HG02870 (cell line): ENCODE results near the gene TMEM184B.

Source experiments
- ATAC-seq: cut with Tn5 transposase; IDR thresholded peaks from one replicate; pipeline ENCODE4 v1.9.1; 2021; ENCODE audit warnings: mild to moderate bottlenecking, moderate library complexity; ENCODE audit not compliant: unreplicated experiment

TMEM184B gene

DNA sequence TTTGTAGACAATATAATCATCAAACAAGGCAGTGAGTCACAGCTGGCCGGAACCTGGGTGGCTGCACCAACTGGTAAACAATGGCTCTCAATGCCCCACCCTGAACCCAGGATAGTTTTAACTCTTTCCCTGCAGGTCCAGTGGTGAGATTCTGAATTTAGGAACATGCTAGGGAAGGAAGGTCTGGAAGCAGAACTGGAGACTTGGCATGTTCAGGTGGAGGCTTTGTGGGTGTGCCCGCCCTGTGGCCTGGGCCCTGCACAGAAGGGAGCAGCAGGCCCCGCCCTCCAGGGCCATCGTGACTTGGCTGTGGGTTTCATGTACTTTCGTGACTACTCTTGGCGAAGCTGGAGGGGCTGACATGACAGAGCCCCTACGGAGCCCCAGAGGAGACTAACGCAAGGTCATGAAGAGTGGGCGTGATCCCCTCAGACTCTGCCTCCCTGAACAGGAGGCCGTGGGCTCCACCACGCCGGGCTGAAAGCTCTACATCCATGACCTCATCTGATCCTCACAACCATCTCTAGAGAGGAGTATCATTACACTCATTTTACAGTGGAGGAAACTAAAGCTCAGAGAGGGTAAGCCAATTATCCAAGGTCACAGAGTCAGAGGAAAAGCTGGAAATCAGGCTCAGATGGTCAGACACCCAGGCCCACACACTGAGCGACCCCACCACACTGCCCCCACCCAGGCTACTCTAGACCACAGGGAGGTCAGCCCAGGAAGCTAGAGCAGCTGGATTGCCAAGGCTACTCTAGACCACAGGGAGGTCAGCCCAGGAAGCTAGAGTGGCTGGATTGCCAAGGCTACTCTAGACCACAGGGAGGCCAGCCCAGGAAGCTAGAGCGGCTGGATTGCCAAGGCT is 43.7 kb downstream of the TMEM184B start:
- no peak for ATAC-seq

DNA sequence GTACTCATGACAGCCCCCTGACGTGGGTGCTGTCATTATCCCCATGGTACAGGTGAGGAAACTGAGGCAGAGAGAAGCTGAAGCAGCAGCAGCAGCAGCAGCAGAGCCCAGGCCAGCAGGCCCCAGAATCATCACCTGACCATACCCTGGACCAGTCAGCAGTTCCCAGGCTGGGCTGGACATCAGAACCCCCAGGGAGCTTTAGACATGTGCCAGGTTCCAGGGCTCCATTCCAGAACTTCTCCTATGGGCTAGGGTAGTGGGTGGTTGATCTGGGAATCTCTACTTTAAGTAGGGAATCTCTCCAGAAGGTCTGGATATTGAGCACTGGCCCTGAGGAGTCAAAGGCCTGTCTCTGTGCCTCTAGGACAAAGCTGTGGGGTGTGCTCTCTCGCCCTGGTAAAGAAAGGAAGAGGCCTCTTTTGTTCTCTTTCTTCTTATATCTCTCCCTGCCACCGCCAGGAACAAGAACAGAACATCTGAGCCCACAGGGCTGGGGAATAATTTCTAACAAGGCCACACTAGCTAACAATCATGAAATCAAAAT is 44.4 kb downstream of the TMEM184B start:
- ATAC-seq: no peak

DNA sequence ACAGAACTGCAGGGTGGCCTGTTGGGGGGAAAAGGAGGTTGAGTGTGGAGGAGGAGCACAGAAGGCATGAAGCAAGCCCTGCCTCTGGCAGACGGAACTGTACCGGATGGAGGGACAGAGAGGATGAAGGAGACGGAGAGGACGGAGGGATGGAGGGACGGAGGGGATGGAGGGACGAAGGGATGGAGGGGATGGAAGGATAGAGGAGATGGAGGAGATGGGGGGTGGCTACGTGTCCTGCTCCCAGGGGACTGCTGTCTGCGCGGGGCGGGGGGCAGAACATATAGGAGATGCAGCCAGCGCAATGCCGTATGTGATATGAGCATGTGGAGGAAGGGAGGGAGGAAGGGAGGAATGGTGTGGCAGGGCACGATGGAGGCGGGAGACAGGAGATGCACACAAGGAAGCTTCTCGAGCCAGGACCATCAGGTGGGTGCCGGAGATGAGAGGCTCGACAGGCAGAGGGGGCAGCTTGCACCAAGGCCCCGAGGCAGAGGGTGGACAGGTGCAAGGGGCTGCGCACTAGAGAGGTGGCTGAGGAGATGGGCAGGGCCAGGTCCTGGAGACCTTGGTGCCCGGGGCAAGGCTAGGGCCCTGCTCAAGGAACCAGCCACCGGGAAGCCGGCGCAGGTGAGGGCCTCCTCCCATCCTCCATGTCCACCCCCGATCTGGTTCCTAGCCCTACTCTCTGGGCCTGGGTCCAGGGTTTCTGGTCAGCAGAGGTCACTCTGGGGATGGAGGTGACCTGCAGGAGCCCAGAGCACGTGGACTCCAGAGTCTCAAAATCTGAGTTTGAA is 45.8 kb downstream of the TMEM184B start:
- no peak for ATAC-seq

DNA sequence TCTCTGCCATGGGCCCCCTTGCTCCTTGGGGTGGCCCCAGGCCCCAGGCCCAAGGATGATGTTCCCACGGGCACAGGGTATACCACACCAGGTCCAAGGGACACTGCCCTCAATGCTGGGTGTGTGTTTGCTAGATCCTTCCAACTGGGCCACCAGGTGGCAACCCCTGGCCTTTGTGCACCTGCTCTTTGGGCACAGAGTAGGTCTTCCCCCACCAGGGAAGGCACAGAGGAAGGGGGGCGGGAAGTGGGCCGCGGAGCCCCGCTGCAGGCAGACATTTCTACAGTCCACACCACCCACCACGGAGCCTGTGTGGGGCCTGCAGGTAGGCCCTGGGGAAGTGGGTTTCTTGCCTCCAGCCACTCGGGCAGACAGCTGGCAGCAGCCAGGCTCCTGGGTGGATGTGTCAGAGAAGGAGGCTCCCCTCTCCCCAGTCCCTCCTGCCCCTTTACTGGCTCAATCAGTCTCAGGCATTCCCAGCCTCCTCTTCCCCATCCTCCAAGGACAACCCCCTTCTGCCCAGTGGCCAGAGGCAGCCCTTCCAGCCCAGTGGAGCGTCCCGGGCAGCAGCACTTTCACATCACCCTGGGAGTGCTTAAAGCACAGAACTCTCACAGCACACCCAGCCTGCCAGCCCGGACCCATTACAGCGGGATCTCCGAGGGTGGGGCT is 49.4 kb downstream of the TMEM184B start:
- ATAC-seq: no peak

DNA sequence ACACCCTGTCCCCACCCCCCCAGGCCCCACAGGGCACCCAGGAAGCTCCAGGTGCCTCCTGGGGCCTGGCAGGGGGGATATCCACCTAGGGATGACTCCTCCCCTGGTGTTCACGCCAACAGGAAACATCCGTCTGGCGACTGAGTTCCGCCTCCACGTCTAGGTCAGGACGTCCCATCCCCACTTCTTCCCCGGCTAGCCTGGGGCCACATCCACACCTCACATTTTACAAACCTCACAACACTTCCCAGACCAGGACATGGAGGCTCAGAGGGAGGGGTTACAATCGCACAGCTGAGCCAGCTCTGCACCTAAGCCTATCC is 50.1 kb downstream of the TMEM184B start:
- ATAC-seq: no peak

DNA sequence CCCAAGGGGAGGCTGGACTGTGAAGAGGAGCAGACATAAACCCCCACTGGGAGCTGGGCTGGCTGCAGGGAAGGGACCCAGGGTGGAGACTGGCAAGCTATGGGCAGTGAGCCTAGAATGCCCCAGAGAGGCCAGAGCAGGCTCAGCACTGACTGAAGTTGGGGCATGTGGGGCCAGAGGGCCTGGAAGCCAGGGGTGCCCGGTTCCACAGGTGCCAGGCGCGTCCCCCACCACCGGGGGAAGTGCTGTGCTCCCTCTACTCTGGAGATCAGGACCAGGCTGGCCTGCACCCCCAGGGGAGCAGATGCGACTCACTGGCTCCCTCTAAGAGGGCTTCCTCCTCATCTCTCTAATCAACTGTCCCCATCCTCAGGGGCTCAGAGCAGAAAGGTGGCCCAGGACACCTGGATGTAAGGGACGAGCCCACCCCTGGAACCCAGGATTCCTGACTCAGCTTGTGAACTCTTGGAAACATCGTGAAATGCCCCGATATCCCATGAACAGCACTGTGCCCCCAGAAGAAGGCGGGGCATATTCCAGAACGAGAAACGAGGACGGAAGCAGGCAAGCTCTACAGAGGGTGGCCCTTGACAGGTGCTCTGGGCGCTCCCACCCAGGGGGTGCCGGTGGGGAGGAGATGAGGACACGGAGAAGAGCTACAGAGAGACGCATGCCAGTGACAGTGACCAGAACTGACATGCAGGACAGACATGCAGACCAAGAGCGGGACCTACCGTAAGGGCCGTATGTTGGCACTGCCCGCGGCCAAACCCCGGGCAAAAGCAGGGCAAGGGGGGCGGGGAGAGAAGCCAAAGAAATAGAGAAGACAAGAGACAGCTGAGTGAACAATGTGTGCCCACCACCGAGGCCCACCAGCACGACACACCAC is 50.7 kb downstream of the TMEM184B start:
- ATAC-seq: no peak

DNA sequence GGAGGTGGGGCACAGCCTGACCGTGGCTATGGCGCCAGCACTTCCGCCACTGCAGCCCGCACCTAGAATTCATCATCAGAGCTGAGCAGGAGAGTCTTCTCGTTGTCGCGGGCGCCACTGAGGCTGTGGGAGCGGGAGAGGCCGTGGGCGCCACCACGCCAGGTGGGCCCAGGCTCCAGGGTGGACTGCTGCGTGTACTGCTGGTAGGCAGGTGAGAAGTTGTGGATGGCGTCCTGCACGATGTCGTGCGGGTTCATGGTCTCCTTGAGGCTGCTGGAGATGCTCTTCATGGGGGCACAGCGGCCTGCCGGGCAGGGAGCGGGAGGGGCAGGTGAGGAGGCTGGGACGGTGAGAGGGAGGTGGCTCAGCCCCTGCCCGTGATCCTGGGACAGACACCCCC is 51.4 kb downstream of the TMEM184B start:
- ATAC-seq: no peak

DNA sequence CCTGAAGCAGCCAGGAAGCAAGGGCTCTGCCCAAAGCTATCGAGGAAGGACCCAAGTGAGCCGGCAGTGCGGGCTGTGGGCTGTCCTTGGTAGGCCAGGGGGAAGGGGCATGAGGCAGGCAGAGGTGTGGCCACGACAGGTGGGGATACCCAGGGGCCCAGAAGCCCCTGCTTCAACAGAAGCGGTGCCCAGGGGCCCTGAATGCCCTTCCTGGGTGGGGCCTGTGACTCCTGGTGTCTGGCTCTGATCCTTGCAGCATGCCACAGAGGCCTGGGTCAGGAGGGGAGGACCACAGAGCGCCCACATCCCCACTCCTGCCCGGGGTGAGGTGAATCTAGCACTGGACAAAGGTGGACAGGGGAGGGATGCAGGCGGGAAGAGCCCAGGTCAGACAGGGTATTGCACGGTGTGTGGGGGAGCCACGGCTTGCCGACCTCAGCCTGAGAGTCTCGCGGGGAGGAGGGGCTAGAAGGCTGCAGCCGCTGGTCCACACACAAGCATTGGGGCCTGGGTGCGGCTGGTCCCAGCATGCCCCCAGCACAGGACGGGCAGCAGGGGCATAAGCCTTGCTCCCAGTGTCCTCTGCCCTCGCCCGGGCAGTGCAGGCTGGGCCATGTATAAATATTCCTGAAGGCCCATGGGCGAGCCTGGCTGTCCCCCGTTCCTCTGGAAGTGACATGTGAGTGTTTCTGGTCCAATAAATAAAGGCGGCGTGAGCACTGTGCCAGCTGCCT is 52.0 kb downstream of the TMEM184B start:
- ATAC-seq: no peak

DNA sequence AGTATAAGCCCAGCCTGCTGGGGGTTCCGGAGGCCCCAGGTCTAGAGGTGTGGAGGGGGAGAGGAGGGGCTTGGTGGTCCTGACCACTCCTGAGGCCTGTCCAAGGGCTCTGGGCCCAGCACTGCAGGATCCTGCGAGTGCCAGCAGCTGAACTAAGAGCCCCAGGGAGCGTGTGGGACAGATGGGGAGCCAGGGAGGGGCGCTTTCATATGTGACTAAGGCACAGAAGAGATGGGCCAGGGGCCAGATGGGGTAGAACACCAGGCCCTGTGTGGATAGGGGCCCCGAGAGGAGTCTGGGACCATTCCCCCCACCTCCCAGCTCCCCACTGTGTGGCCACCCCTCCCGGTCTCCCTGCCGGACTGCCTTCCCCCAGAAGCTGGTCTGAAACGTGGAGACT is 52.6 kb downstream of the TMEM184B start:
- no peak for ATAC-seq

DNA sequence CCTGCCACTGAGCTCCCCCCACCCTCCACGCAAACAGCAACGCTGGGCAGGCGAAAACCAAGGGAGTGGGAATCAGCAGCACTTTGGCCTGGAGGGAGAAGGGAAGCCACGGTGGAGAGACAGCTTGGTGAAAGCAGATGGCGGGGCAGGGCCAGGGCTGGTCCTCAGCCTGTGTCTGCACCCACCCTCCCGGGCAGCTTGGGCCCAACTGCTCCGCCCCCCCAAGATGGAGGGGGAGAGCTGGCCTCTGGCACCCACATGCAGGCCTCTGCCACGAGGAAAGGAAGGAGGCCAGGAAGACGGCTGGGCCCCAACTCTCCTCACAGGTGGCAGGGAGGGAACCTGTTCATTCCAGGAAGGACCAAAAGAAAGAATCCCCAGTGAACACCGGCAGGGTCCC is 53.2 kb downstream of the TMEM184B start:
- no peak for ATAC-seq

DNA sequence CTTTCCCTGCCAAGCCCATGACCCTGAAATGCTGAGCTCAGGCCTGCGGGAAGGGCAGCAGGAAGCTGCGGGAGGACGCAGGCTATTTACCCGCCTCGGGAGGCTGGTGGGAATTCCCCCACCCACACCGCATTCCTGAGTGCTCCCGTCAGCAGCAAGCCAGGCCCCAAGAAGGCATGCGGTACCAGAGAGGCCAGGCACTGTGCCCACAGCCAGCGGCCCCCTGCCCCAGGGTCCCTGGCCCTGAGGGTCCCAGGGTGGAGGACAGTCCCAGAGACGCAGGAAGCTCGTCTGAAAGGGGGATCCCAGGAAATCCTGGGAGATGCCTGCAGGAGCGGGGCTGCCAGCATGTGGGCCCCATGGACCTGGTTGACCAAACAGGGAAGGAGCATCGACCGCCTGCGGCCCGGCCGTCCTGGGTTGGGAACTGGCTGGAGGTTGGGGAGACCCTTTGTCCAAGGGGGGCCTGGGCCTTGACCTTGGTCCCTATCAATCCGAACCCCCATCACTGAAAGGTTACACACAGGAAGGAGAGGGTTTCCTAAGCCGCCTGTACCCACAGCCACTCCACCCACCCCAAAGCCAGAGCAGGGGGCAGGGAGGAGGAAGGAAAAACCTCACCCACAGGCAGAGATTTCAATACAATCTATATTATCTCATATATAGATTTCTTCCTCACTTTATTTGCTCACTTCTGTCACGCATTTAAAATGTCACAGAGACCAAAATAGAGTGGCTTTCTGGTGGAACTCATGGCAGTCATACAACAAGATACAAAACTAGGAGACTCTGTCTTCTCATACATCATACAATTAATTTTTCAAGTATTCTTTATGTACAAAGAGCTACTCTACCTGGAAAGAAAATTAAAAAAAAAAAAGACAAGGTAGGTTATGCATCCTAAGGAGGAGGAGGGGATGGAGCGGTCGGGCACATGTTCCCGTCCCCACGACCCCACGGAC is 53.9 kb downstream of the TMEM184B start:
- ATAC-seq: no peak

DNA sequence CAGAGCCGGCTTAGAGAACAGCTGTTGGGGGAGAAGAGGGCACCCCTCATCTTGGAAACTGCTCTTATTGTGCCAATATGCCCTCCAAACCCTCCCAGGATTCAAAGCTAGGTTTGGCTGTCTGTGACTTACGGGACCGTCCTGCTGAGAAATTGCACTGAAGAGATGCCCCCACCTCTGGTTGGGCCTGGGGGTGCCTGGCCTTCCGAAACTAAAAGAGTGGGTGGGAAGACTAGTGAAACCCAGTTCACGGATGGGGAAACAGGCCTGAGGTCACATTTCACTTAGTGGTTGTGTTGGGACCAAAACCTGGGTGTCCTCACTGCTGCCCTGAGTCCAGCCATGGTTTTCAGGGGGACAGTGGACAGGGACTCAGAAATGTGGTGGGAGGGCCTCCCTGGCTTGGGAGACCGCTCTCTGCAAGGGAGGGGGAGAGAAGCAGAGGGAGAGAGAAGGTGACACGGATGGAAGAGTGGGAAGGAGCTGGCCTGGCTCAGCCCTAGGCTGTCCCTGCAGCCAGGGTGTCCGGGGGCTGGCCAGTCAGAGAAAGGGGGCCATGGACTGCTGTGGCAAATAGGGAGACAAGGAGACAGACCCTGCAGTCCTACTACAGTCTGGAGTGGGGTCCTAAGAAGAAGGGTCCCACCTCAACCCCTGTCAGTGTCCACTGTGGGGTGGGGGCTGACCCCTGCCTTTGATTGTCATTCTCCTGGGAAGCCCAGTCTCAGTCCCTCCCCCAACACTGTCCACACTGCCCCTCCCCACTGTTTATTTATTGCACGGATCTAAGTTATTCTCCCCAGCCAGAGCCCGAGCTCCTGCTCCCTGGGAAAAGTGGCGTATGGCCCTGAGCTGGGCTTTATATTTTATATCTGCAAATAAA is 57.4 kb downstream of the TMEM184B start:
- no peak for ATAC-seq

DNA sequence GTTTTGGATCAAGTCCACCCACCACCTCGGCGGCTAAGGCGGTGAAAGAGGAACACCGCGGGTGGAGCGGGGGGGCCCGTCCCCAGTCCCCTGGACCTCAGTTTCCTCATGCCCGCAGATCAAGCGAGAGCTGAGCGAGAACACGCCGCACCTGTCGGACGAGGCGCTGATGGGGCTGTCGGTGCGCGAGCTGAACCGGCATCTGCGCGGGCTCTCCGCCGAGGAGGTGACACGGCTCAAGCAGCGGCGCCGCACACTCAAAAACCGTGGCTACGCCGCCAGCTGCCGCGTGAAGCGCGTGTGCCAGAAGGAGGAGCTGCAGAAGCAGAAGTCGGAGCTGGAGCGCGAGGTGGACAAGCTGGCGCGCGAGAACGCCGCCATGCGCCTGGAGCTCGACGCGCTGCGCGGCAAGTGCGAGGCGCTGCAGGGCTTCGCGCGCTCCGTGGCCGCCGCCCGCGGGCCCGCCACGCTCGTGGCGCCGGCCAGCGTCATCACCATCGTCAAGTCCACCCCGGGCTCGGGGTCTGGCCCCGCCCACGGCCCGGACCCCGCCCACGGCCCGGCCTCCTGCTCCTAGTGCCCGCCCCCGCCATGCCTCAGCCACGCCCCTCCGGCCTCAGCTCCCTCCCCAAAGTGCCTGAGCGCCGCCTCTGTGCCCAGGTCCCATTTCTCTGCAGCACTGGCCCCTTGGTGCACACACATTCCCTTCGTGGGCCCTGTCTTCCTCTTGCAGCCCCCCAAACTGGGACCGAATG is 58.3 kb downstream of the TMEM184B start:
- no peak for ATAC-seq

DNA sequence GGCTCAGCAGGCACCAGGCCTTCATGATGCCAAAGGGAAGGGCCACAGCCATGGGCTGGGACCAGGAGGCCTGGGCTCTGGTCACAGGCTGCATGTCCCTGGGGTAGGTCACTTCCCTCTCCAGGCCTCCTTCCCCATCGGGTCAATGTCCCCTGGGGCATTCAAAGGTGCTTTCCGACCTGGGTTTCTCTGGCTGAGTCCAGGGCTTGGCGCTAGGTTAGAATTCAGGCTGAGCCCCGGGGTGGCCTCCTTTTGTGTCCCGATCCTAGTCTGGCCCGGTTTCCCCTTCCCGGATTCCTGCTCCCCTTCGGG is 58.9 kb downstream of the TMEM184B start:
- ATAC-seq: no peak

DNA sequence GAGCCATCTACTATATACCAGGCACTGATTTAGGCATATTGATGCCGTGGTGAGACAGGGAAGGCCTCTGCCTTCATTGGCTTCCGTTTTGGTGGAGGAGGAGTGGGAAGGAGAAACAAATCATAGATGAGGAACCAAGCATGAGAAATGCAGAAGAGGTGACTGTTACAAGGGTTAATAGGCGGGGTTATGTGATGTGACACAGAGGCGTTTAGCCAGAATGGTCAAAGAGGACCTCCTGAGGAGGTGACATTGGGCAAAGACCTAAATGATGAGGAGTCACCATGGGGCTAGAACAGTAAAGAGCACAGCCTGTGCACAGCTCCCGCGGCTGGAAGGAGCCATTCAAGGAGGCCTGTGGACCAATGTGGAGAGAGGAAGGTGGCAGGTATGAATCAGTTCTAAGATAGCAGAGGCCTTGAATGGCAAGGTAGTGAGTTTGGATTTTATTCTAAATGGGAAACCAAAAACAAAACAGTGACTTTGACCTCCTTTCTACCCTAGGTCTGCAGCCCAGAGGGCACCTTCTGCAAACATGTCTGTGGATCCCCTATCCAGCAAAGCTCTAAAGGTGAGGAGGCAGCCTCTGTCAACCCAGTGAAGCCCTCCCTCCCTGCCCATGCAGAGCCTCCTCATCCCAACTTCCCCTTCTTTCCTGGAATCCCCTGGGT is 59.4 kb downstream of the TMEM184B start:
- no peak for ATAC-seq

DNA sequence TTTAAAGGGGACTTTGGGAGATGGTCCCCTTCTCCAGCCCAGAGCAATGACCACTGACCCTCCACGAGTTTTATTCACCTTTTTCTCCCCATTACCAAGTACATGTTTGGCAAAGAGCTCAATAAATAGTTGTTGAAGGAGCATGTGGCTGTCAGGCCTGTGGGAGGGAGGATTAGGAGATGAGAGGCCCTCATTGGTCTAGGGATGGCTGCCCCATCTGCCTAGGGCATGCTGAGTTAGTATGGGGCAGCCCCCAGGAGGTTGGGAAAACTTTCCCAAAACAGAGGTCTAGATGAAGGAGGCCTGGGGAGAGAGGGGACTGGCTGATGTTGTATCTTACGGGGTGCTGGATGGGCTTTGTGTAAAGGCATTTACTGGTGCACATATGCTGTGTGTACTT is 60.4 kb downstream of the TMEM184B start:
- ATAC-seq: no peak

DNA sequence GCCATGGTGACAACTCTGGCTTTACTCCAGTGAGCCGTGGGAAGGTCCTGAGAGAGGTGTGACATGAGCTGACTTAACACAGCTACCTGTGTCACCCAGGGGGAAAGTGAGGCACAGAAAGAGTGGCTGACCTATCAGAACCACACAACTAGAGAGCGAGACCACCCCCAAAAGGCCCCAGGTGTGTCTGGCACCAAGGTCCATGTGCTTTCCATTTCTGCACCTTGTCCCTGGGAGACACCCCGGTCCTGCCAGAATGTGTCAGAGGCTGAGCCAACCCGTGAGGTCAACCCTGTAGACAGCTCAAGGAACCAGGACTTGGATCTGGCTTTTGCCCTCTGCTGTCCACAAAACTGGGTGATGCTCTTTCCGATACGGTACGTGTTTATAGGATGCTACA is 61.3 kb downstream of the TMEM184B start:
- ATAC-seq: no peak
